ENCODE measurements around the gene SEC31A.

DNA sequence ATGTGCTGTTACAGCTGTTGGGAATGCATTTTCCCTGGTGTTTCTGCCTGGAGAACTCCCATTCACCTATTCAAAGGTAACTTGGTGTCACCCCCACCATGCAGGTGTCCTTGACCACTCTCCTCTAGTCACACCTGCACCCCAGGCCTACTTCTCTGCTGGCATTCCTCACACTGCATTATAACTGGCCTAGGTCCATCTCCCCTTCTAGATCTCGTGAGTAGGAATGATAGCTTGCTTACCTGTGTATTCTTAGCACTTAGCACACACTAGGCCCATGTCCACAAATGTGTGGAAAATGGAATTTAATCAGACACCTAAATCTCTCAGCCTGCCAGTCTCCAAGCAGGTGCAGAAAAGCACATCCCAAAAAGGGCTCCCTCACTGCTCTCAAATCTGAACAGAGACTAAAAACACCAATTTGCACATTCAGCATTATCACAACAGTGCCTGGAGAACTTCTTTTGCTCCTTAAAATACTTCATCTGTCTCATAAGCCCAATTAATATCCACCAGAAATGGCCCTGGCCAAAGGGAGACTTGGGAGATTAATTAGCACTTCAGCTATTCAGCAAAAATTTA is 110.7 kb downstream of the SEC31A start:
- TF ChIP-seq, protein P1, sequence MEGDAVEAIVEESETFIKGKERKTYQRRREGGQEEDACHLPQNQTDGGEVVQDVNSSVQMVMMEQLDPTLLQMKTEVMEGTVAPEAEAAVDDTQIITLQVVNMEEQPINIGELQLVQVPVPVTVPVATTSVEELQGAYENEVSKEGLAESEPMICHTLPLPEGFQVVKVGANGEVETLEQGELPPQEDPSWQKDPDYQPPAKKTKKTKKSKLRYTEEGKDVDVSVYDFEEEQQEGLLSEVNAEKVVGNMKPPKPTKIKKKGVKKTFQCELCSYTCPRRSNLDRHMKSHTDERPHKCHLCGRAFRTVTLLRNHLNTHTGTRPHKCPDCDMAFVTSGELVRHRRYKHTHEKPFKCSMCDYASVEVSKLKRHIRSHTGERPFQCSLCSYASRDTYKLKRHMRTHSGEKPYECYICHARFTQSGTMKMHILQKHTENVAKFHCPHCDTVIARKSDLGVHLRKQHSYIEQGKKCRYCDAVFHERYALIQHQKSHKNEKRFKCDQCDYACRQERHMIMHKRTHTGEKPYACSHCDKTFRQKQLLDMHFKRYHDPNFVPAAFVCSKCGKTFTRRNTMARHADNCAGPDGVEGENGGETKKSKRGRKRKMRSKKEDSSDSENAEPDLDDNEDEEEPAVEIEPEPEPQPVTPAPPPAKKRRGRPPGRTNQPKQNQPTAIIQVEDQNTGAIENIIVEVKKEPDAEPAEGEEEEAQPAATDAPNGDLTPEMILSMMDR (IDR thresholded peaks at IDR 0.05) = no peak
- TF ChIP-seq POLR2A (IDR thresholded peaks at IDR 0.05) = no peak

All from breast epithelium (tissue), 3 donors.